Subcutaneous adipose tissue (tissue), 4 donors: Measurements from ENCODE around the gene TECR. TPM values are rescaled to one million over a fixed set of nuclear protein-coding genes. Genes with fewer than 3 reads are reported as not detected.

Experiments used
- CTCF ChIP-seq: fragments of 450-650 bp; IDR thresholded peaks from one replicate; pipeline ENCODE4 v1.5.1; 2016; ENCODE audit warnings: low read depth, mild to moderate bottlenecking, control low read depth, antibody characterized with exemption, moderate library complexity
- small RNA-seq: library from RNA; depleted of rRNA; stranded (forward); fragments of <200 nt; gene quantifications from one replicate; pipeline ENCODE3, GENCODE V24; 2016
- total RNA-seq, 4 donors: library from RNA; depleted of rRNA; stranded (reverse); fragments of >200 nt; gene quantifications; one replicate each; pipeline ENCODE4 v1.1.0, GENCODE V29; 2016

Gene TECR
- total RNA-seq, 4 donors from 2014 or later, result 36.8 to 86.7 (median 62.4) TPM

- no peak for TF ChIP-seq CTCF
These were observed 83.3 kb downstream of the TECR start for GRCh38 chr19:14612657-14613056.

GRCh38 chr19:14614099-14614412, 84.7 kb downstream of the TECR start:
- no peak for TF ChIP-seq CTCF

Small RNA genes within 50 kb of the gene (small RNA-seq; reads per million reads assigned to genes)
- gene RN7SL842P (not detected), gene SNRPGP15 (not detected)

Other genes starting within 250 kb of the TECR start
- 10 to 100 TPM; 26.0 to 60.2 (median 29.1) TPM for gene ADGRE5, start 148.2 kb upstream of the TECR start, total RNA-seq
- gene DDX39A, start 110.3 kb upstream of the TECR start, total RNA-seq, result 10 to 100 TPM; 45.8 to 67.1 (median 56.7) TPM
- gene PKN1, start 96.3 kb upstream of the TECR start, total RNA-seq, result 100 to 1,000 TPM in 1 of 4 donors, 10 to 100 TPM in 3; 47.8 to 136 (median 75.8) TPM
- under 1 TPM in 1 of 4 donors, not detected in 3; 0.49 TPM for gene PTGER1, start 54.2 kb upstream of the TECR start, total RNA-seq
- 10 to 100 TPM; 36.4 to 95.5 (median 48.9) TPM for gene GIPC1, start 33.5 kb upstream of the TECR start, total RNA-seq
- 100 to 1,000 TPM in 1 of 4 donors, 10 to 100 TPM in 3; 45.9 to 104 (median 66.3) TPM for gene DNAJB1, start 11.2 kb upstream of the TECR start, total RNA-seq
- gene NDUFB7, start 42.5 kb downstream of the TECR start, total RNA-seq, result 100 to 1,000 TPM; 293 to 484 (median 411) TPM
- gene CLEC17A, start 53.5 kb downstream of the TECR start, total RNA-seq, result not detected
- under 1 TPM in 2 of 4 donors, not detected in 2; 0.34 to 0.38 TPM for gene ADGRE3, start 145.2 kb downstream of the TECR start, total RNA-seq
- 10 to 100 TPM; 17.4 to 47.5 (median 25.8) TPM for gene ZNF333, start 160.5 kb downstream of the TECR start, total RNA-seq
- 10 to 100 TPM in 1 of 4 donors, 1 to 10 TPM in 3; 2.3 to 18.4 (median 4.1) TPM for gene ADGRE2, start 249.0 kb downstream of the TECR start, total RNA-seq